MM.1S (cell line): ENCODE results near the gene SEC24D.
A peak's percentile ranks its signal among the peaks of the same experiment; 100 is the strongest.

ENCODE experiments used
- DNase-seq: peaks from one replicate; pipeline ENCODE4 v3.0.0-alpha.2; 2015
- H2AFZ ChIP-seq: fragments of 300-600 bp; sonication (generic); 2 replicates; pipeline ENCODE4 v1.6.0; 2016; ENCODE audit warnings: antibody characterized with exemption, low read length
- H3F3A ChIP-seq: fragments of 300-600 bp; sonication (generic); 2 replicates; pipeline ENCODE4 v1.6.1; 2016; ENCODE audit warnings: mild to moderate bottlenecking, antibody characterized with exemption, low read length, moderate library complexity, mixed read lengths; ENCODE audit not compliant: insufficient read depth
- H3K27ac ChIP-seq: fragments of 300-600 bp; sonication (generic); 2 replicates; pipeline ENCODE4 v1.5.1; 2016; ENCODE audit warnings: mild to moderate bottlenecking, low read length
- H3K27me3 ChIP-seq: fragments of 300-600 bp; sonication (generic); replicated peaks from 2 replicates; pipeline ENCODE4 v1.6.0; 2016; ENCODE audit warnings: low read length; ENCODE audit not compliant: insufficient read depth
- H3K36me3 ChIP-seq: fragments of 300-600 bp; sonication (generic); replicated peaks from 2 replicates; pipeline ENCODE4 v1.6.1; 2016; ENCODE audit warnings: mild to moderate bottlenecking, low read length, mixed read lengths; ENCODE audit not compliant: insufficient read depth
- H3K4me1 ChIP-seq: fragments of 300-600 bp; sonication (generic); 2 replicates; pipeline ENCODE4 v1.6.1; 2016; ENCODE audit warnings: low read length, mixed read lengths
- H3K4me2 ChIP-seq: fragments of 300-600 bp; sonication (generic); 2 replicates; pipeline ENCODE4 v1.6.0; 2016; ENCODE audit warnings: low read depth, low read length
- H3K4me3 ChIP-seq: fragments of 300-600 bp; sonication (generic); 2 replicates; pipeline ENCODE4 v1.5.1; 2016; ENCODE audit warnings: low read length, mixed read lengths
- H3K79me2 ChIP-seq: fragments of 300-600 bp; sonication (generic); 2 replicates; pipeline ENCODE4 v1.6.1; 2016; ENCODE audit warnings: mixed run types, low read length, mixed read lengths
- H3K9ac ChIP-seq: fragments of 300-600 bp; sonication (generic); 2 replicates; pipeline ENCODE4 v1.6.1; 2016; ENCODE audit warnings: low read length, mixed read lengths
- H3K9me2 ChIP-seq: fragments of 300-600 bp; sonication (generic); replicated peaks from 2 replicates; pipeline ENCODE4 v1.6.1; 2016; ENCODE audit warnings: mild to moderate bottlenecking, low read length, mixed read lengths; ENCODE audit not compliant: insufficient read depth
- H3K9me3 ChIP-seq: fragments of 300-600 bp; sonication (generic); replicated peaks from 2 replicates; pipeline ENCODE4 v1.6.1; 2016; ENCODE audit warnings: mild to moderate bottlenecking, low read length, mixed read lengths; ENCODE audit not compliant: insufficient read depth
- H4K20me1 ChIP-seq: fragments of 300-600 bp; sonication (generic); 2 replicates; pipeline ENCODE4 v1.6.1; 2016; ENCODE audit warnings: mild to moderate bottlenecking, low read length, moderate library complexity, mixed read lengths; ENCODE audit not compliant: insufficient read depth
- CTCF ChIP-seq: fragments of 300-600 bp; sonication (generic); IDR thresholded peaks from 2 replicates; pipeline ENCODE4 v1.5.1; 2016; ENCODE audit warnings: antibody characterized with exemption, low read length, mixed read lengths
- EZH2 ChIP-seq: fragments of 300-600 bp; sonication (generic); optimal IDR thresholded peaks from 2 replicates; pipeline ENCODE3; 2017; ENCODE audit warnings: low read depth, mild to moderate bottlenecking, antibody characterized with exemption, low read length, mixed read lengths
- EZH2phosphoT487 ChIP-seq: fragments of 300-600 bp; sonication (generic); IDR thresholded peaks from 2 replicates; pipeline ENCODE4 v1.6.1; 2018; ENCODE audit warnings: antibody characterized with exemption, low read length

SEC24D gene

GRCh38 chr4:118866442-118866841, 30.5 kb upstream of the SEC24D start:
- Histone ChIP-seq H3K4me1 (no peaks in the 10 kb centered on the region), H3K9me3 (no peaks in the 10 kb centered on the region), H3K9ac (no peak overlapping the region), H3K79me2 (no peaks in the 10 kb centered on the region), H3K27ac (no peak overlapping the region), H3K27me3 (no peaks in the 10 kb centered on the region), H3K9me2 (no peaks in the 10 kb centered on the region), H4K20me1 (no peaks in the 10 kb centered on the region), H3F3A (no peaks in the 10 kb centered on the region), H3K4me3 (no peak overlapping the region), H2AFZ (no peak overlapping the region), H3K4me2 (no peak overlapping the region), H3K36me3 (no peaks in the 10 kb centered on the region)
- DNase-seq = no peak
- no peak for TF ChIP-seq CTCF
- no peak for TF ChIP-seq EZH2
- no peak for TF ChIP-seq EZH2phosphoT487

DNA sequence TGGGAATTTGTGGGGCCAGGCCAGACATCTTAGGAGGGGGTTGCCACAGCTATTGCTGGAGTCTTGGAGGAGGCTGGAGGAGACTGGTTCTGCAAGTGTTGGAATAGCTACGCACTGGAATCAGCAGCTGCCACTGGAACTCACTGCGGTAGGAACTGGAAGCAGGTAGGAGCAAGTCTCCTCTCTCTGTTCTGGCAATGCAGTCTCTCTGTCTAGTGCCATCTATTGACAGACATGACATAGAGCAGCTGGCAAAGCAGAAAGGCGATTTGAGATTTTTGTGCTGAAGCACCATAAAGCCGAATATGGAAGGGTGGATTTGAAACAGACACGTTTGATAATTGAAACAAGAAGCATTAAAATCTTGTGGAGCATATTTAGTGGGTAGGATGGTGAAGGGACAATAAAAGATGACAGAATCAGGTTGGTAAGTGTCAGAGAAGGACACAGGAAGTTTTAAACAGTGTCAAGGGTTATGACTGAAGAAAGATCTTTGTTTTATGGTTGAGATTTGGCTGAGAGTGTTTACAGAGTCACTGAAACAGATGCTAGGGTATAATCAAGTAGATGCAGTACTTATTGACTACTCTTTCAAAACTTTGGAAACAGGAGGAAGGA, 29.3 kb upstream of the SEC24D start:
- no peaks in the 10 kb centered on the region for H3K4me1 ChIP-seq
- no peak overlapping the region for H3K27ac ChIP-seq
- no peak for TF ChIP-seq EZH2phosphoT487
- TF ChIP-seq CTCF = peak; percentile 86
- no peaks in the 10 kb centered on the region for H3F3A ChIP-seq
- peak; percentile 68 for DNase-seq
- H3K4me2 ChIP-seq = peak overlapping the region; percentile 19; the same call in 1 of the 2 replicates
- no peak overlapping the region for H3K4me3 ChIP-seq
- H3K36me3 ChIP-seq = no peaks in the 10 kb centered on the region
- H2AFZ ChIP-seq = peak overlapping the region; percentile 15; the same call in 1 of the 2 replicates
- no peak overlapping the region for H3K9ac ChIP-seq
- H4K20me1 ChIP-seq = no peaks in the 10 kb centered on the region
- H3K9me2 ChIP-seq = no peaks in the 10 kb centered on the region
- H3K27me3 ChIP-seq = no peaks in the 10 kb centered on the region
- H3K79me2 ChIP-seq = no peaks in the 10 kb centered on the region
- no peaks in the 10 kb centered on the region for H3K9me3 ChIP-seq

- Histone ChIP-seq H3K27ac (no peak overlapping the region), H3K79me2 (no peaks in the 10 kb centered on the region), H3K27me3 (no peaks in the 10 kb centered on the region), H3K4me2 (no peak overlapping the region), H3K4me3 (no peak overlapping the region), H3K4me1 (no peaks in the 10 kb centered on the region), H4K20me1 (no peaks in the 10 kb centered on the region), H3K9me3 (no peaks in the 10 kb centered on the region), H3K36me3 (no peaks in the 10 kb centered on the region), H3K9ac (no peak overlapping the region), H3K9me2 (no peaks in the 10 kb centered on the region), H3F3A (no peaks in the 10 kb centered on the region), H2AFZ (no peak overlapping the region)
- TF ChIP-seq CTCF (no peak), EZH2phosphoT487 (no peak), EZH2 (no peak)
- DNase-seq = no peak
Measured at GRCh38 chr4:118858779-118859178, 22.9 kb upstream of the SEC24D start.
